ENCODE results near the gene PLCL1.

PLCL1 gene

GRCh38 chr2:197868206-197868605 lies 63.8 kb downstream of the PLCL1 start:
- no peak for TF ChIP-seq ZFX (IDR thresholded peaks at IDR 0.05; ENCODE audit: borderline replicate concordance)
- no peak for TF ChIP-seq CTCF (IDR thresholded peaks at IDR 0.05)
- no peak overlapping the region for H3K27ac ChIP-seq

GRCh38 chr2:197869041-197869440 lies 64.6 kb downstream of the PLCL1 start:
- TF ChIP-seq CTCF (IDR thresholded peaks at IDR 0.05) (no peak), ZFX (IDR thresholded peaks at IDR 0.05; ENCODE audit: borderline replicate concordance) (no peak)
- no peak overlapping the region for H3K27ac ChIP-seq

GRCh38 chr2:197869501-197870111 lies 65.2 kb downstream of the PLCL1 start:
- TF ChIP-seq ZFX (IDR thresholded peaks at IDR 0.05; ENCODE audit: borderline replicate concordance): no peak
- no peak for TF ChIP-seq CTCF (IDR thresholded peaks at IDR 0.05)
- H3K27ac ChIP-seq: no peak overlapping the region

- no peak overlapping the region for H3K27ac ChIP-seq
- TF ChIP-seq ZFX (IDR thresholded peaks at IDR 0.05; ENCODE audit: borderline replicate concordance) (no peak), CTCF (IDR thresholded peaks at IDR 0.05) (no peak)
These were observed 65.7 kb downstream of the PLCL1 start for GRCh38 chr2:197870137-197870536.

DNA sequence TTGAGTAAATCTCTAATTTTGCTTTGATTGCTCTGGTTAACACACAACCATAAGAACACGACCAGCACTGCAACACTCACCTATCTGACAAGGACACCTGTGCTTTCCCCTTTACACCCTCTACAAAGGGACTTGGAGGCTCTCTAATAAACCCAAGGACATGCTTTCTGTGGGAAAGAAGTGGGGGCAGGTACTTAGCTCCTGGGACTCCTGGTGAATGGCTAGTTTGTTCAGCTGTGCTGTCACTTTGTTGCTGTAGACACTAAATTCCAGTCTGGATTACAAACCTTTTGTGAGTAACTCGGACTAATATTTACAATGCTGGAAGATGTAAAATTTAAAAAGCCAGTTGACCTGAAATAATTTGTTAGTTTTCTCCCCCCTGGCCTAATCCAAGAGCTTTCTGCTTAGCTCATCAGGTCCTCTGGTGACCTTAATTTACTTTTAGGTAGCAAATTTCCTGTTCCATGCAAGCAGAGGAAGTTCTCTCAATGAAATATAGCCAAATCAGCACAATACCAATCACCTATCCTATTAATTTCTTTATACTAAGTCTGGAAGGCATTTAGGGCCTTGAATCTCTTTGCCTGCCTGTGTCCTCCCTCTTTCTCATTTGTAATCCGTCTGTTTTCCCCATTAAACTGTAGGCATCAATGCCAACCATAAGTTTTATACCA lies 67.5 kb downstream of the PLCL1 start:
- no peak for TF ChIP-seq CTCF (IDR thresholded peaks at IDR 0.05)
- no peak for TF ChIP-seq ZFX (IDR thresholded peaks at IDR 0.05; ENCODE audit: borderline replicate concordance)
- no peak overlapping the region for H3K27ac ChIP-seq

- TF ChIP-seq ZFX (IDR thresholded peaks at IDR 0.05; ENCODE audit: borderline replicate concordance): no peak
- no peak for TF ChIP-seq CTCF (IDR thresholded peaks at IDR 0.05)
- H3K27ac ChIP-seq: no peak overlapping the region
These were observed 68.9 kb downstream of the PLCL1 start for GRCh38 chr2:197873293-197873701.

DNA sequence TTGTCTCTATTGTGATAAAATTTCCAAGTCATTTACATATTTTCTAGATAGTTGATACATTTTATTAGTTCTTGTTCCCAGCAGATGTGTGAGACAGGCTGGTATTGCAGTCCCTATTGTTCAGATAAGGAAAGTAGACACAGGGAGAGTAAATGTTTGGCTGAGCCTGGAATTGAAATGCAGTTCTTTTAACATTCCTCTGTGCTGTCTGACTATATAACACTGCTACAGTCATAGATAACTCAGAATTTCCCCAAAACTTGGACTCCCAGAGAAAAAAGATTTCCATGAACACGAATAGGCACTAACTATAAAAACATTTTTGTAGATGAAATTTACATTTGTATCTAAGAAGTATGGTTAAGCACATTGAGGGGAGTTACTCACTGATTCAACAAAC lies 71.4 kb downstream of the PLCL1 start:
- no peak for TF ChIP-seq CTCF (IDR thresholded peaks at IDR 0.05)
- no peak for TF ChIP-seq ZFX (IDR thresholded peaks at IDR 0.05; ENCODE audit: borderline replicate concordance)
- no peak overlapping the region for H3K27ac ChIP-seq

Measured in 22Rv1 (cell line).